ENCODE results near the gene CDK8. TPM values are rescaled to one million over a fixed set of nuclear protein-coding genes. Genes with fewer than 3 reads are reported as not detected.
"Not testable (repeated sequence)": the region's sequence is repeated elsewhere in the genome, so short reads cannot be mapped to it uniquely, and the experiment has no call there.

The CDK8 gene
- total and polyA plus RNA-seq, 8 donors = 7.3 to 12.5 (median 9.9) TPM

GRCh38 chr13:26247608-26248007 lies 6.3 kb upstream of the CDK8 start:
- no peaks in the 10 kb centered on the region for H3K9me3 ChIP-seq
- no peak for ATAC-seq
- no peak for FAIRE-seq
- H3K4me3 ChIP-seq = no peak overlapping the region
- H3K27ac ChIP-seq = no peak overlapping the region
- no peaks in the 10 kb centered on the region for H3K4me1 ChIP-seq
- no peak for TF ChIP-seq CTCF (IDR thresholded peaks at IDR 0.05)
- WGBS, 2 donors = 42 to 49% methylated on average over 3 of the region's 3 CpGs
- DNase-seq = no peak
- no peaks in the 10 kb centered on the region for H3K36me3 ChIP-seq
- intact Hi-C loops (cut with DNase I) = no loop called here
- H3K27me3 ChIP-seq = no peaks in the 10 kb centered on the region

GRCh38 chr13:26249551-26249950 lies 4.4 kb upstream of the CDK8 start:
- Histone ChIP-seq H3K27me3 (no peaks in the 10 kb centered on the region), H3K36me3 (no peaks in the 10 kb centered on the region), H3K9me3 (no peaks in the 10 kb centered on the region), H3K4me3 (no peak overlapping the region), H3K4me1 (no peaks in the 10 kb centered on the region), H3K27ac (no peak overlapping the region)
- no peak for ATAC-seq
- DNase-seq = no peak
- FAIRE-seq = no peak
- TF ChIP-seq CTCF (IDR thresholded peaks at IDR 0.05) = no peak
- intact Hi-C loops (cut with DNase I) = no loop called here

DNA sequence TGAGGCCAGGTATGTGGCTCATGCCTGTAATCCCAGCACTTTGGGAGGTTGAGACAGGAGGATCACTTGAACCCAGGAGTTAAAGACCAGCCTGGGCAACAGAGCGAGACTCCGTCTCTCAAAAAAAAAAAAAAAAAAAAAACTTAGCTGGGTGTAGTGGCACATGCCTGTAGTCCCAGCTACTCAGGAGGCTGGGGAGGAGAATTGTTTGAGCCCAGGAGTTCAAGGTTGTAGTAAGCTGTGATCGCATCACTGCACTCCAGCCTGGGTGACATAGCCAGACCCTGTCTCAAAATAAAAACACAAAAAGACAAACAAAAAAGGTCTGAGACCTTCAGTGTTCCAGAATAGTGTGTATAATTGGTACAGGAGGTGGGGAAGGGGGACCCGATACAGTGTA lies 1.9 kb upstream of the CDK8 start:
- H3K4me1 ChIP-seq; ATAC-seq; H3K4me3 ChIP-seq; H3K27ac ChIP-seq; intact Hi-C loops (cut with DNase I); H3K9me3 ChIP-seq; H3K27me3 ChIP-seq; DNase-seq; H3K36me3 ChIP-seq; FAIRE-seq: not testable (repeated sequence)
- 80 to 85% methylated on average over 4 of the region's 4 CpGs for WGBS, 2 donors

DNA sequence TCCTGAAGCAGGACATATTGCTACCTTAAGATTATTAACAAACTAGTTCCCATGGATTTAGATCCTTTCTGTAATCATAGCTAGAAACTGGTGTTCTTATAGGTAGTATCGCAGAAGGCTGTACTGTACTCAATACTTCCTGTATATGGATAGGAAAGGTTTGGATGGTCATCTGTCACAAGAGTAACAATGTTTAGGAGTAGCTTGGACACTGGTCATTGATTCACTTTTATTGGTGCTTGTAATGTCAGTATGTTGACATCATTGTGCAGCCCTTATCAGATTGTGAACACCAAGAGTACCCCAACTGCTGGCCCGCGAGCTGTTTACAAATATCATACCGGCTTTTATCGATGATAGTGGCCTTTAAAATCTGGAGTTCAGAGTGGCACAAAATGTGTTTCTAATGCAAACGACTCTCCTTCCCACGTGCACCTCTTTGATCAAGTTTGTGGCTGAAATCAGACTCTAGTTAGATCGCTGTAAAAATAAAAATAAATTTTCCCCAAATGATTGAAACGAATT lies 605 bp upstream of the CDK8 start:
- intact Hi-C loops (cut with DNase I) = no loop called here
- DNase-seq = no peak
- 28 to 35% methylated on average over 9 of the region's 9 CpGs for WGBS, 2 donors
- FAIRE-seq = peak; percentile 66
- Histone ChIP-seq H3K27me3 (no peaks in the 10 kb centered on the region), H3K36me3 (no peaks in the 10 kb centered on the region), H3K4me1 (peaks cover 0 to 13% (median 13%) of the 10 kb centered on the region in 3 donors), H3K9me3 (no peaks in the 10 kb centered on the region), H3K4me3 (peak overlapping the region; percentile 78 to 96 (median 88)), H3K27ac (peak overlapping the region; percentile 84 to 93 (median 90))
- no peak for TF ChIP-seq CTCF (IDR thresholded peaks at IDR 0.05)
- no peak for ATAC-seq

GRCh38 chr13:26254583-26255111 lies 718 bp downstream of the CDK8 start:
- no peak for FAIRE-seq
- Histone ChIP-seq H3K4me1 (peaks cover 0 to 13% (median 13%) of the 10 kb centered on the region in 3 donors), H3K4me3 (peak overlapping the region; percentile 78 to 96 (median 88)), H3K27me3 (no peaks in the 10 kb centered on the region), H3K9me3 (no peaks in the 10 kb centered on the region), H3K36me3 (no peaks in the 10 kb centered on the region), H3K27ac (peak overlapping the region; percentile 84 to 93 (median 90))
- no peak for TF ChIP-seq CTCF (IDR thresholded peaks at IDR 0.05)
- peak; percentile 77 to 84 (median 78) for ATAC-seq
- intact Hi-C loops (cut with DNase I) = no loop called here
- 0% methylated on average over 35 of the region's 35 CpGs for WGBS, 2 donors
- peak; percentile 60 to 85 (median 70) for DNase-seq
